SU-DHL-6 (cell line): Measurements from ENCODE around the gene RUFY3.
"Not testable (repeated sequence)": the region's sequence is repeated elsewhere in the genome, so short reads cannot be mapped to it uniquely, and the experiment has no call there.

Source experiments
- H2AFZ ChIP-seq: fragments of 200-600 bp; sonication (generic); 2 replicates; pipeline ENCODE4 v1.6.1; 2014; ENCODE audit warnings: low read depth, mild to moderate bottlenecking, moderate library complexity, mixed read lengths, antibody characterized with exemption, low read length; ENCODE audit not compliant: severe bottlenecking
- H3F3A ChIP-seq: fragments of 200-600 bp; shearing (Covaris generic); 2 replicates; pipeline ENCODE4 v1.6.0; 2016; ENCODE audit warnings: antibody characterized with exemption, mild to moderate bottlenecking; ENCODE audit not compliant: insufficient read depth
- H3K27ac ChIP-seq: fragments of 200-600 bp; sonication (generic); 2 replicates; pipeline ENCODE4 v1.5.1; 2016; ENCODE audit warnings: low read depth, mild to moderate bottlenecking, low read length, moderate library complexity, mixed read lengths
- H3K27me3 ChIP-seq: fragments of 200-600 bp; sonication (generic), shearing (Covaris generic); 2 replicates; pipeline ENCODE4 v1.6.0; 2014; ENCODE audit warnings: mild to moderate bottlenecking, low read length
- H3K36me3 ChIP-seq: fragments of 200-600 bp; sonication (generic); 2 replicates; pipeline ENCODE4 v1.6.1; 2014; ENCODE audit warnings: mild to moderate bottlenecking, low read length, mixed read lengths
- H3K4me2 ChIP-seq: fragments of 300-600, 200-600 bp; shearing (Covaris generic), sonication (generic); 2 replicates; pipeline ENCODE4 v1.6.0; 2014; ENCODE audit warnings: low read length, low read depth, mild to moderate bottlenecking; ENCODE audit not compliant: poor library complexity, severe bottlenecking
- H3K4me3 ChIP-seq: fragments of 200-600 bp; sonication (generic); 2 replicates; pipeline ENCODE4 v1.5.1; 2014; ENCODE audit warnings: antibody characterized with exemption, low read length, mild to moderate bottlenecking, mixed read lengths; ENCODE audit not compliant: insufficient read depth, poor library complexity, severe bottlenecking
- H3K79me2 ChIP-seq: fragments of 200-600 bp; sonication (generic); 2 replicates; pipeline ENCODE4 v1.6.1; 2014; ENCODE audit warnings: mild to moderate bottlenecking, low read length, moderate library complexity; ENCODE audit not compliant: insufficient read depth
- H3K9ac ChIP-seq: fragments of 200-600 bp; sonication (generic); 2 replicates; pipeline ENCODE4 v1.7.0; 2014; ENCODE audit warnings: mild to moderate bottlenecking, low read length
- H3K9me2 ChIP-seq: fragments of 200-600 bp; sonication (generic); replicated peaks from 2 replicates; pipeline ENCODE4 v1.6.1; 2014; ENCODE audit warnings: low read length; ENCODE audit not compliant: insufficient read depth
- H3K9me3 ChIP-seq: fragments of 200-600 bp; sonication (generic); 2 replicates; pipeline ENCODE4 v1.6.1; 2014; ENCODE audit warnings: low read length, mixed read lengths; ENCODE audit not compliant: insufficient read depth
- H4K20me1 ChIP-seq: fragments of 200-600 bp; sonication (generic); 2 replicates; pipeline ENCODE4 v1.6.1; 2014; ENCODE audit warnings: low read depth, mild to moderate bottlenecking, antibody characterized with exemption, low read length, moderate library complexity, mixed read lengths
- EZH2phosphoT487 ChIP-seq: fragments of 200-600 bp; sonication (generic), shearing (Covaris generic); conservative IDR thresholded peaks from 2 replicates; pipeline ENCODE4 v1.6.1; 2018; ENCODE audit warnings: mild to moderate bottlenecking, antibody characterized with exemption, low read length, moderate library complexity, mixed read lengths
- TF ChIP-seq, protein P1 (sequence below): fragments of 200-600 bp; sonication (generic); IDR thresholded peaks from one replicate; pipeline ENCODE4 v1.5.1; 2017; ENCODE audit warnings: antibody characterized with exemption, mild to moderate bottlenecking, low read length, moderate library complexity; ENCODE audit not compliant: insufficient read depth, poor library complexity, severe bottlenecking

The RUFY3 gene

GRCh38 chr4:70722199-70722791, 531 bp downstream of the RUFY3 start:
- no peaks in the 10 kb centered on the region for H3K9me2 ChIP-seq
- H3K27ac ChIP-seq = no peak overlapping the region
- H2AFZ ChIP-seq = no peak overlapping the region
- TF ChIP-seq, protein P1, sequence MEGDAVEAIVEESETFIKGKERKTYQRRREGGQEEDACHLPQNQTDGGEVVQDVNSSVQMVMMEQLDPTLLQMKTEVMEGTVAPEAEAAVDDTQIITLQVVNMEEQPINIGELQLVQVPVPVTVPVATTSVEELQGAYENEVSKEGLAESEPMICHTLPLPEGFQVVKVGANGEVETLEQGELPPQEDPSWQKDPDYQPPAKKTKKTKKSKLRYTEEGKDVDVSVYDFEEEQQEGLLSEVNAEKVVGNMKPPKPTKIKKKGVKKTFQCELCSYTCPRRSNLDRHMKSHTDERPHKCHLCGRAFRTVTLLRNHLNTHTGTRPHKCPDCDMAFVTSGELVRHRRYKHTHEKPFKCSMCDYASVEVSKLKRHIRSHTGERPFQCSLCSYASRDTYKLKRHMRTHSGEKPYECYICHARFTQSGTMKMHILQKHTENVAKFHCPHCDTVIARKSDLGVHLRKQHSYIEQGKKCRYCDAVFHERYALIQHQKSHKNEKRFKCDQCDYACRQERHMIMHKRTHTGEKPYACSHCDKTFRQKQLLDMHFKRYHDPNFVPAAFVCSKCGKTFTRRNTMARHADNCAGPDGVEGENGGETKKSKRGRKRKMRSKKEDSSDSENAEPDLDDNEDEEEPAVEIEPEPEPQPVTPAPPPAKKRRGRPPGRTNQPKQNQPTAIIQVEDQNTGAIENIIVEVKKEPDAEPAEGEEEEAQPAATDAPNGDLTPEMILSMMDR = no peak
- no peak for TF ChIP-seq EZH2phosphoT487
- H4K20me1 ChIP-seq = no peaks in the 10 kb centered on the region
- H3K36me3 ChIP-seq = no peaks in the 10 kb centered on the region
- H3K79me2 ChIP-seq = no peaks in the 10 kb centered on the region
- H3K27me3 ChIP-seq = no peaks in the 10 kb centered on the region
- no peaks in the 10 kb centered on the region for H3F3A ChIP-seq
- H3K4me3 ChIP-seq = no peak overlapping the region
- no peaks in the 10 kb centered on the region for H3K9me3 ChIP-seq
- H3K4me2 ChIP-seq = no peak overlapping the region
- no peak overlapping the region for H3K9ac ChIP-seq

DNA sequence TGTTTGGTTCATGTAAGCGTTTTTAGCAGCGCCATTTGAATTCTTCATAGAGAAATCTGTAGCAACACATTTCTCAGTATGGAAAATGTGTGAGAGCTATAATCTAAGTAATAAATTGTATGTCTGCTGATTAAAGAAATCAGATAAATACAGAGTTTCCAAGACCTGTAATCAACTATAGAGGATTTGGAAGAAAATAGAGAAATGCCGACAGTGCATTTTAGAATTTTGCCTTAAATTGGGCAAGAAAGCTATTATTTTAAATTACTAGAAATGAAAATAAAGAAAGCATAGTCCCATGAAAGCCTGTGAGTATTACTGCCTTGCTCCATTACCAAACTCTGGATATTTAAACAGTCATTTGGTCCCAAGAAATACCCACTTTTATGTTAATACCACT, 2.7 kb downstream of the RUFY3 start:
- Histone ChIP-seq H2AFZ (no peak overlapping the region), H3K9me3 (no peaks in the 10 kb centered on the region), H3K9ac (no peak overlapping the region), H3K36me3 (no peaks in the 10 kb centered on the region), H3K4me2 (no peak overlapping the region), H3K4me3 (no peak overlapping the region), H3K9me2 (no peaks in the 10 kb centered on the region), H3F3A (peaks cover 5% of the 10 kb centered on the region; the same call in 1 of the 2 replicates), H4K20me1 (no peaks in the 10 kb centered on the region), H3K27ac (no peak overlapping the region), H3K79me2 (no peaks in the 10 kb centered on the region), H3K27me3 (no peaks in the 10 kb centered on the region)
- TF ChIP-seq, protein P1 = no peak
- no peak for TF ChIP-seq EZH2phosphoT487

DNA sequence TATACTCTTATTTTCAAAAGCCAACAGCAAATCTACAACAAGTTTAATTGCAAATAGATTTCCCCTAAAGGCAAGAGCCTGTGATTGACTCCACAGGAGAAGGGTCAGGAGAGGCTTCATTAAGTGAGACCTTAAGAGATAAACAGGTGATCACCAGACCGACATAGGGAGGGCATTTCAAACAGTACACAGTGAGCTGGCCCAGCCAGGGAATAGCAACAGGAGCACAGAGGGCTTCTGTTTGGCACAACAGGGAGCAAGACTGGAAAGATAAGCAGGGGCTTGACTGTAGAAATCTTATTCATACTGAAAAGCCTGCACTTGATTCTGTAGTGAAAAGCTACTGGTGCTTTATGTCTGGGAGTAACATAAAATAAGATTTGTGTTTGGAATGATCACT, 3.9 kb downstream of the RUFY3 start:
- TF ChIP-seq, protein P1 = no peak
- TF ChIP-seq EZH2phosphoT487 = no peak
- H3K27me3 ChIP-seq = no peaks in the 10 kb centered on the region
- H3K27ac ChIP-seq = no peak overlapping the region
- no peaks in the 10 kb centered on the region for H3K9me2 ChIP-seq
- peaks cover 5% of the 10 kb centered on the region; the same call in 1 of the 2 replicates for H3F3A ChIP-seq
- no peak overlapping the region for H3K9ac ChIP-seq
- H4K20me1 ChIP-seq = no peaks in the 10 kb centered on the region
- no peaks in the 10 kb centered on the region for H3K36me3 ChIP-seq
- no peaks in the 10 kb centered on the region for H3K9me3 ChIP-seq
- no peak overlapping the region for H2AFZ ChIP-seq
- no peak overlapping the region for H3K4me2 ChIP-seq
- no peak overlapping the region for H3K4me3 ChIP-seq
- no peaks in the 10 kb centered on the region for H3K79me2 ChIP-seq

GRCh38 chr4:70726515-70726914, 4.8 kb downstream of the RUFY3 start:
- H3K4me3 ChIP-seq = not testable (repeated sequence)

More at GRCh38 chr4:70726515-70726914, 4.8 kb downstream of the RUFY3 start:
- not testable (repeated sequence) for H3K9ac ChIP-seq, H3K27me3 ChIP-seq, H3K36me3 ChIP-seq, H2AFZ ChIP-seq, H3K9me3 ChIP-seq, H3K79me2 ChIP-seq, H3K4me2 ChIP-seq, H3K9me2 ChIP-seq, H4K20me1 ChIP-seq, H3F3A ChIP-seq, H3K27ac ChIP-seq
